ENCODE results near the gene CYP27A1. TPM values are rescaled to one million over a fixed set of nuclear protein-coding genes. Genes with fewer than 3 reads are reported as not detected.

Gene CYP27A1
- total and polyA plus RNA-seq, 9 of the 15 experiments (the other 6 are each of a cell fraction or from before 2014, with no cell fraction given) = 0.20 TPM; not detected in 8

- ChIA-PET POLR2A (no interaction called here), CTCF (ENCODE audit: low intra/inter-chr PET ratio) (no interaction called here)
- H3K27me3 ChIP-seq (ENCODE audit: control insufficient read depth in 2 of 2, insufficient read depth in 2 of 2, low read length in 2 of 2) = peaks cover 0 to 56% of the 10 kb centered on the region in 2 experiments; a peak in 4 of 5 replicates
- no peaks in the 10 kb centered on the region for H3K9me1 ChIP-seq (ENCODE audit: control insufficient read depth, insufficient read depth, low read length)
- H3K4me1 ChIP-seq (replicated peaks in 1 of 2; ENCODE audit: control insufficient read depth in 2 of 2, insufficient read depth in 2 of 2, low read length in 2 of 2) = peaks cover 3 to 15% of the 10 kb centered on the region in 2 experiments; a peak in 3 of 5 replicates
- ATAC-seq (no peak), DNase-seq (ENCODE audit: extremely low read depth in 1 of 4, low spot score in 3 of 4) (no peak), FAIRE-seq (no peak)
- no peak overlapping the region for H3K4me2 ChIP-seq (ENCODE audit: insufficient read depth, low read length)
- peaks cover 6% of the 10 kb centered on the region; the same call in 1 of the 2 replicates for H4K20me1 ChIP-seq (replicated peaks; ENCODE audit: control insufficient read depth, insufficient read depth, low read length)
- H3K9ac ChIP-seq (ENCODE audit: insufficient read depth in 1 of 2, low read depth in 2 of 2, low read length in 2 of 2) = no peak overlapping the region
- no TSS peak for BruUV-seq (replicated peaks)
- in situ Hi-C loops (cut with MboI) = loop anchor here (10.0 kb wide), 1 partner anchor 258 kb away; no protein-coding TSS in a partner anchor
- no peaks in the 10 kb centered on the region for H3K36me3 ChIP-seq (ENCODE audit: control insufficient read depth, insufficient read depth, low read length)
- intact Hi-C loops (cut with micrococcal nuclease) = loop anchor here (10.0 kb wide), 1 partner anchor 298 kb away; no protein-coding TSS in a partner anchor
- no peaks in the 10 kb centered on the region for H3K9me3 ChIP-seq (replicated peaks; ENCODE audit: control insufficient read depth, insufficient read depth, low read depth, low read length)
- no peak overlapping the region for H3K27ac ChIP-seq (ENCODE audit: extremely low read depth, low read depth, low read length)
- H2AFZ ChIP-seq (ENCODE audit: low read depth, low read length) = no peak overlapping the region
- no peaks in the 10 kb centered on the region for H3K79me2 ChIP-seq (ENCODE audit: control insufficient read depth, insufficient read depth, low read length)
- 22% methylated on average over 1 of the region's 1 CpG for WGBS (ENCODE audit: insufficient coverage, low coverage, missing lambda C conversion rate)
- no peak overlapping the region for H3K4me3 ChIP-seq
- TF ChIP-seq SMARCA4 (IDR thresholded peaks at IDR 0.05) (no peak), WHSC1 (IDR thresholded peaks at IDR 0.05; ENCODE audit: low read length) (no peak), E2F4 (CRISPR knock-in tag; IDR thresholded peaks at IDR 0.05; ENCODE audit: low read depth) (no peak), FOXJ2 (tag; IDR thresholded peaks at IDR 0.05) (no peak), CUX1 (CRISPR knock-in tag; IDR thresholded peaks at IDR 0.05) (no peak), RBM15 (IDR thresholded peaks at IDR 0.05; ENCODE audit: insufficient read depth, low read length) (no peak), ZNF764 (CRISPR knock-in tag; IDR thresholded peaks at IDR 0.05; ENCODE audit: low read depth) (no peak), NCOA4 (IDR thresholded peaks at IDR 0.05; ENCODE audit: partially characterized antibody) (no peak)
- TF ChIP-seq, protein P1, sequence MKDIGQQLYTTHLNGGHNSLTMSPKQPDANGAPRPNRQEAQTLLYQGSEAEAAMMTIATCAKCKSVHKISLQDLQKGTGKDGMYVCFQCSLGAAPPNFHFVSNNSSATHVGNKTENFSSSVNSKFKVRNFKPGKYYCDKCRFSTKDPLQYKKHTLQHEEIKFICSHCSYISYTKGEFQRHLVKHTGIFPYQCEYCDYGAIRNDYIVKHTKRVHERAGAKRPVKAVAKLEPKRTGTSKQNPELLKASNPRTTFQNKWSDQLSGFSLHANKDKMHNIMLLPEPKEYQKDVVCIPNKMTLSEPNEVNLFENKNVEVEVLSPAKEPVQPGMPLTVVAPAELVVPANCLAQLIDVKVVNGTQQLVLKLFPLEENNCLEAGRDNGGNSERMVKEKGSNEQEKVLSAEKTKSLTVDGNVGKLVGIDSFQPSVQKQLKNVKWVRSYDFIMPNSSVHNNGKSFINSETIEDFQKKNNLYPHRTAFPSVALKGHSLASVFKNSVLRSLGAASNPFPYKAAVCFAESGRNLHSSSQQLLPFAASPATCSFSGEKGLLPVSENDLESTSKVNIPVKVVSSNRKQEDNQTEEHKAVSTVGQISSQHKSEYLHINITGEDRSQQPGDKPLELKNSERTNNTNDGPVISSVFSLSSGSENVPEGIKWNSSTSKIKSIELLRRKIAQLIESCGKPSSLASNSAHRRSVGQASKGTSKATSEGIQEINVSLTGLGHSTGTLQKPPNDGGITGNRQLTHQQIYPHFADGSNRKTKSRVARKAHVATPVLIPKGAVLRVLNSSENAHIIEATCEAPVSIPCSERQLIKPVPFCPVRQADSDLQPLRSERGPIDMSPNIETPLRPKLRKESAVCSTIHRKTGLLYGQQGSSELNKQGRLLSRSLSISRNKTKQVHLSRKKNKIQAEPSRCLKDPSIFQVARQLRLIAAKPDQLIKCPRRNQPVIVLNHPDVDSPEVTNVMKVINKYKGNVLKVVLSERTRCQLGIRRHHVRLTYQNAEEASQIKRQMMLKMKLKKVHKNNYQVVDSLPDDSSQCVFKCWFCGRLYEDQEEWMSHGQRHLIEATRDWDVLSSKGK (CRISPR knock-in tag; IDR thresholded peaks at IDR 0.05) = no peak
Measured at GRCh38 chr2:218856896-218857243, 74.9 kb downstream of the CYP27A1 start.

Data from K562 (cell line).